Fibroblast of pulmonary artery (primary cell): ENCODE measurements around the gene PSTPIP2.

Experiments
- DNase-seq: peaks from one replicate; pipeline ENCODE4 v3.0.0-alpha.2; 2010; ENCODE audit warnings: low read depth
- H3K4me3 ChIP-seq: replicated peaks from 2 replicates; pipeline ENCODE4 v1.5.1; 2011; ENCODE audit warnings: low read depth, mild to moderate bottlenecking, control low read depth, low read length, moderate library complexity
- CTCF ChIP-seq: IDR thresholded peaks from 2 replicates; pipeline ENCODE4 v1.5.1; 2011; ENCODE audit warnings: mild to moderate bottlenecking, control low read depth, low read length, inconsistent platforms; ENCODE audit errors: missing control alignments

Gene PSTPIP2

GRCh38 chr18:46060359-46060841 lies 11.7 kb downstream of the PSTPIP2 start:
- H3K4me3 ChIP-seq = no peak overlapping the region
- no peak for DNase-seq
- no peak for TF ChIP-seq CTCF

DNA sequence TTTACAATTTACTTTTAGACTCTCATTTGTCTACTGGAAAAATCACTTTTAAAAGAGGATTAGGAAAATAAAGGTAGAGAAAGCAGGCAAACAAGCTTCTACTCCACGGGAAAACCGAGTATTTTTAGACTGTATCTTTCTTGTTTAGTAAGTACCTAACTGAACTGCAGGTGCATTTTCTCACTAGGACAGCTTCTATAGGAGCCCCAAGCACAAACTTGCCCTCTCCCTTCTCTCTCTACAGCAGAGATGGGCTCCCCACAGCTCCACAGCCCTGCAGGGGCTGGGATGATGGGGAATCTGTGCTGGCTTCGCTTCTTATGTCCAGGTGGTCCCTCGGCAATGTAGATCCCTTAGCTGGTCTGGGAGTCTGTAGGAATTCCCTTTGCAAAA lies 16.2 kb downstream of the PSTPIP2 start:
- no peak for DNase-seq
- no peak overlapping the region for H3K4me3 ChIP-seq
- no peak for TF ChIP-seq CTCF

GRCh38 chr18:46054956-46055837 lies 16.9 kb downstream of the PSTPIP2 start:
- DNase-seq = no peak
- no peak overlapping the region for H3K4me3 ChIP-seq

GRCh38 chr18:46053368-46054095 lies 18.5 kb downstream of the PSTPIP2 start:
- DNase-seq = no peak
- H3K4me3 ChIP-seq = no peak overlapping the region
- TF ChIP-seq CTCF = no peak

More at GRCh38 chr18:46054956-46055837, 16.9 kb downstream of the PSTPIP2 start:
- no peak for TF ChIP-seq CTCF

DNA sequence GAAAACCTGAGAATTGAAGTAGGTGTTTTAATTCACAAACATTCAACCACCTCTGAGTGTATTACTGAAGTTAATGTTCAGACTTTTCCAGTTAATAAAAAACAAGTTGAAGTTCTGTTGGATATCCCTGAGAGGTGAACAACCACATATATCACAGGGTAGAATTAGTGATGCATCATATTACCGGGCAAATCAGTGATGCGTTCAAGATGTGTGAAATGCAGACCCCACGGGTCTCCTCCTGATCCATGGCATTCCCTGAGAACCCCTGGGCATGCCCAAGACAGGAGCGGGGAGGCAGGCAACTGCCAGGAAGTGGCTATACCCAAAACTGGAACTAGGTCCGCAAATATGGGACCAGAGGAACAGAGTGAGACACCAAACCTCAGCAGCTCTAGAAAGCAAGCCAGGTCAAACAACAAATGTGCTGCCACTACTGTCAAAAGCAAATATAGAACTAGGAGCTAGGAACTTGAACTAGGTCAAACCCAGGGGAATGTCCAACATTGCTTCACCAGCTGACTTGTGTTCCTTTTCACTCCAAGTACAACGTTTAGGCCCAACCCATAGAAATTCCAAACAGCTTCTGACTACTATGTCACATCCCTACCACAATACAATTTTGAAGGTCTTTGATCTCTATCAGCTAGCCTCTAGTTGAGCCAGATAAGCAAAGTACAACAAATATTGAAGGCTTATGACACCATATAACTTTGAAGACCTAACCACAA lies 20.2 kb downstream of the PSTPIP2 start:
- peak; percentile 90 for DNase-seq
- no peak for TF ChIP-seq CTCF
- no peak overlapping the region for H3K4me3 ChIP-seq

DNA sequence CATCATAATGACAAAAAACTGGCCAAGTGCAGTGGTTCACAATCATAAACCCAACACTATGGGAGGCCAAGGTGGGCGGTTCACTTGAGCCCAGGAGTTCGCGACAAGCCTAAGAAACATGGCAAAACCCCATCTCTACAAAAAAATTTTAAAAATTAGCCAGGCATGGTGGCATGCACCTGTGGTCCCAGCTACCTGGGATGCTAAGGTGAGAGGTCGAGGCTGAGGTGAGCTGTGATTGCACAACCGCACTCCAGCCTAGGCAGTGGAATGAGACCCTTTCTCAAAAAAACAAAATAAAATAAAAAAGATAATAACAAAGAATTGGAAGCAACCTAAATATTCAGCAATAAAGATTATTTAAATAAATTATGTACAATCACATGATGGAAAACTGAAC lies 21.8 kb downstream of the PSTPIP2 start:
- no peak for TF ChIP-seq CTCF
- DNase-seq = no peak

More for the DNA sequence above, 21.8 kb downstream of the PSTPIP2 start:
- H3K4me3 ChIP-seq = no peak overlapping the region
